Measurements from ENCODE around the gene ELL. TPM values are rescaled to one million over a fixed set of nuclear protein-coding genes. Genes with fewer than 3 reads are reported as not detected.

ELL gene
- total RNA-seq, 1 experiment from 2014 or later, result 17.3 TPM

- 0 out of 2 replicates have a peak, but pooled peaks have one; percentile 14 for TF ChIP-seq ERG (CRISPR knock-in tag; IDR thresholded peaks at IDR 0.05)
Measured at GRCh38 chr19:18450931-18451836, 70.7 kb downstream of the ELL start (continued).

GRCh38 chr19:18450021-18450930, 71.6 kb downstream of the ELL start:
- no peak for ATAC-seq
- no peak overlapping the region for H3K27ac Mint-ChIP-seq
- DNase-seq (ENCODE audit: low spot score), result no peak
- TF ChIP-seq GRHL2 (CRISPR knock-in tag; IDR thresholded peaks at IDR 0.05; ENCODE audit: insufficient replicate concordance, severe bottlenecking) (no peak), ATF1 (CRISPR knock-in tag; IDR thresholded peaks at IDR 0.05) (no peak), ZNF671 (CRISPR knock-in tag; IDR thresholded peaks at IDR 0.05) (no peak), TP53 (CRISPR knock-in tag; IDR thresholded peaks at IDR 0.05) (no peak), SMAD3 (CRISPR knock-in tag; IDR thresholded peaks at IDR 0.05; ENCODE audit: borderline replicate concordance) (no peak), ATF6 (CRISPR knock-in tag; IDR thresholded peaks at IDR 0.05) (no peak), ZNF396 (CRISPR knock-in tag; IDR thresholded peaks at IDR 0.05; ENCODE audit: borderline replicate concordance) (no peak), FOXP4 (CRISPR knock-in tag; IDR thresholded peaks at IDR 0.05) (no peak), ZNF219 (CRISPR knock-in tag; IDR thresholded peaks at IDR 0.05; ENCODE audit: borderline replicate concordance) (no peak), PREB (CRISPR knock-in tag; IDR thresholded peaks at IDR 0.05; ENCODE audit: borderline replicate concordance) (no peak), CREB1 (CRISPR knock-in tag; IDR thresholded peaks at IDR 0.05) (no peak), ZBTB43 (CRISPR knock-in tag; IDR thresholded peaks at IDR 0.05) (no peak), MAX (CRISPR knock-in tag; IDR thresholded peaks at IDR 0.05) (no peak), JUN (CRISPR knock-in tag; IDR thresholded peaks at IDR 0.05) (no peak), SOX15 (CRISPR knock-in tag; IDR thresholded peaks at IDR 0.05) (no peak), ZNF512 (CRISPR knock-in tag; IDR thresholded peaks at IDR 0.05; ENCODE audit: borderline replicate concordance) (no peak), ZSCAN18 (CRISPR knock-in tag; IDR thresholded peaks at IDR 0.05) (no peak), CREM (CRISPR knock-in tag; IDR thresholded peaks at IDR 0.05) (no peak)
- ChIA-PET CTCF (interaction anchor here (1.0 to 3.9 kb wide), 15 partner anchors 10 to 397 kb away, joined by 3 to 37 read pairs (median 7); partner anchors contain the start of gene REX1BD), POLR2A (no interaction called here)
- peaks cover 6% of the 10 kb centered on the region; the same call in 1 of the 2 replicates for H3K36me3 Mint-ChIP-seq
- no peak overlapping the region for H3K4me3 Mint-ChIP-seq
- no peaks in the 10 kb centered on the region for H3K27me3 Mint-ChIP-seq (ENCODE audit: low read depth)
- H3K4me1 Mint-ChIP-seq, result peaks cover 3% of the 10 kb centered on the region; the same call in 1 of the 2 replicates
- no peaks in the 10 kb centered on the region for H3K9me3 Mint-ChIP-seq
